GM06990 (cell line): ENCODE data around the gene UNK.

ENCODE experiments used
- DNase-seq: peaks from one replicate; pipeline ENCODE4 v3.0.0-alpha.2; 2011; ENCODE audit not compliant: insufficient read length; ENCODE audit errors: extremely low read depth
- H3K27me3 ChIP-seq: replicated peaks from 2 replicates; pipeline ENCODE4 v1.6.0; 2011; ENCODE audit warnings: low read length; ENCODE audit not compliant: control insufficient read depth, insufficient read depth
- H3K36me3 ChIP-seq: 2 replicates; pipeline ENCODE4 v1.5.1; 2011; ENCODE audit warnings: low read length; ENCODE audit not compliant: control insufficient read depth, insufficient read depth
- H3K4me3 ChIP-seq: replicated peaks from 2 replicates; pipeline ENCODE4 v1.5.1; 2011; ENCODE audit warnings: low read depth, mild to moderate bottlenecking, control low read depth, low read length
- TF ChIP-seq, protein P1 (sequence below): IDR thresholded peaks from 2 replicates; pipeline ENCODE4 v1.5.1; 2011; ENCODE audit warnings: low read length, control low read depth, mild to moderate bottlenecking, inconsistent platforms; ENCODE audit not compliant: insufficient read depth, poor library complexity, severe bottlenecking

The UNK gene

DNA sequence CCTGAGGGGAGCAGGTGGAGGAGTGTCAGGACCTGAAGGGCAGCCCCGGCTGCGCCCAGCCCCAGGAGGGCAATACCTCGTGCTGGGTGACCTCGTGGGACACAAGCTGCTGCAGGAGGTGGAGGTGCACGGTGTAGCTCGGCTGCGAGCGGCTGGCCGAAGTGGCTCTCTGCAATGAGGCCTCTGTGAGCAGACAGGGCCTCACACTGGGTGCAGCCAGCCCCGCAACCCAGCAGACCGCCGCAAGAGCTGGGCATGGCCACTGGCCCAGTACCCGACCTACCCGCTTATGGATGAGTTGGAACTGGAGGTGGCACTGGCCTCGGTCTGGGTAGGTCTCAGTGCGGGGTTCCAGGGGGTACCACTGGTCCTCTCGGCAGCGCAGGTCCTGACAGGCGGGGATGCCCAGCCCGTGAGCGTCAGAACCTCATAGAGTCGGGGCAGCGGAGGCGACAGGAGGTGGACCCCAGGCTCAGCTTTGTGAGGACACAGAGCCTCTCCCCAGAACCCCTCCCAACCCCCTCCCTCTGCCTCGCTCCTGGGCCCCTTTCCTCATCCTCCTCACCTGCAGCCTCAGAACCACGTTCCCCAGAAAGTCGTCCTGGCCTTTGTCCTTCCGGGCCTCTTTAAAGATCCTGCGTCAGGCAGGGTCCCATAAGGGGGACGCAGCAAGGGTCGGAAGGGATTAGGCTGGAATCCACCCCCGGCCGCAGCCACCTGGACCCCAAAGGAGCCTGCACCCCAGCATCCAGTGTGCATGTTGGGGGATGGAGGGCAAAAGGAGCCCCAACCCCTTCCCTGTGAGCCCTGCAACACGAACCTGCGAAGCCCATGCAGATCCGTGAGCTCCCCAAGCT lies 55.6 kb downstream of the UNK start:
- H3K4me3 ChIP-seq, result no peak overlapping the region
- no peak for DNase-seq
- peaks cover 26% of the 10 kb centered on the region for H3K36me3 ChIP-seq
- TF ChIP-seq, protein P1, sequence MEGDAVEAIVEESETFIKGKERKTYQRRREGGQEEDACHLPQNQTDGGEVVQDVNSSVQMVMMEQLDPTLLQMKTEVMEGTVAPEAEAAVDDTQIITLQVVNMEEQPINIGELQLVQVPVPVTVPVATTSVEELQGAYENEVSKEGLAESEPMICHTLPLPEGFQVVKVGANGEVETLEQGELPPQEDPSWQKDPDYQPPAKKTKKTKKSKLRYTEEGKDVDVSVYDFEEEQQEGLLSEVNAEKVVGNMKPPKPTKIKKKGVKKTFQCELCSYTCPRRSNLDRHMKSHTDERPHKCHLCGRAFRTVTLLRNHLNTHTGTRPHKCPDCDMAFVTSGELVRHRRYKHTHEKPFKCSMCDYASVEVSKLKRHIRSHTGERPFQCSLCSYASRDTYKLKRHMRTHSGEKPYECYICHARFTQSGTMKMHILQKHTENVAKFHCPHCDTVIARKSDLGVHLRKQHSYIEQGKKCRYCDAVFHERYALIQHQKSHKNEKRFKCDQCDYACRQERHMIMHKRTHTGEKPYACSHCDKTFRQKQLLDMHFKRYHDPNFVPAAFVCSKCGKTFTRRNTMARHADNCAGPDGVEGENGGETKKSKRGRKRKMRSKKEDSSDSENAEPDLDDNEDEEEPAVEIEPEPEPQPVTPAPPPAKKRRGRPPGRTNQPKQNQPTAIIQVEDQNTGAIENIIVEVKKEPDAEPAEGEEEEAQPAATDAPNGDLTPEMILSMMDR, result no peak
- H3K27me3 ChIP-seq, result no peaks in the 10 kb centered on the region

DNA sequence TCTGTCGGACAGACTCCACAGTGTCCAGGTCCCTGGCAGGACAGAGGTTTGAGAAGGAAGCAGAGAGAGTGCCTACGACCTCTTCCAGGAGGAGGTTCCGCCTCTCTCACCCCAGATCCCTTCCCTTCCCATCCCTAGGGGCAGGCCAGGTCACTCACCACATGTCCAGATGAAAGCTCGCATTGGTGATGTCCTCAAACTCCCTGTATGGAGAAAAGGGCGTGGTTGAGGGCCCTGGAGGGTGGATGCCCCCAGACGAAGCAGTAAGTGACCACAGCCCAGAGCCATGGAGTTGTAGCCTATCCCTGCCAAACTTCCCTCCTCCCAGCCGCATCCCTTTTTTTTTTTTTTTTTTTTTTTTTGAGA lies 56.2 kb downstream of the UNK start:
- peaks cover 22% of the 10 kb centered on the region for H3K36me3 ChIP-seq

DNA sequence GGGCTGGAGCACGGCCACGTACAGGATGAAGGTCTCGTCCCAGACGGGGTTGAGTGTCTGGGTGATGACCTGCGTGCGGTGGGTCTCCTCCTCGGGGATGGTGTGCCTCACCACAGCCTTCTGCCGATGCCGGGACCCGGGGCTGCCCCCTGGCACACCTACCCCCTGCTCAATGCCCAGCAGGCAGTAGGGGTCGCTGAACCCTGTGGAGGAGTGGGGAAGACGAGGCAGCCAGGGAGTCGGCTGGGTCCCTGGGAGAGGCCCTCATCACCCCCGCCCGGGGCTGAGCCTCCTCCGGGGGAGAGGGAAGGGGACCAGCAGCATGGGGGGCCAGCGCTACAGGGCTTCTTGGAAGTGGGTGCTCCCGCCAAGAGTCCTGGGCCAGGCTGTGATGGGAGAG lies 57.8 kb downstream of the UNK start:
- Histone ChIP-seq H3K4me3 (peak overlapping the region; percentile 63), H3K36me3 (peaks cover 24% of the 10 kb centered on the region), H3K27me3 (no peaks in the 10 kb centered on the region)
- TF ChIP-seq, protein P1, result no peak
- no peak for DNase-seq

More for the DNA sequence above, 56.2 kb downstream of the UNK start:
- H3K4me3 ChIP-seq, result no peak overlapping the region
- DNase-seq, result no peak
- no peaks in the 10 kb centered on the region for H3K27me3 ChIP-seq
- TF ChIP-seq, protein P1, result no peak

DNA sequence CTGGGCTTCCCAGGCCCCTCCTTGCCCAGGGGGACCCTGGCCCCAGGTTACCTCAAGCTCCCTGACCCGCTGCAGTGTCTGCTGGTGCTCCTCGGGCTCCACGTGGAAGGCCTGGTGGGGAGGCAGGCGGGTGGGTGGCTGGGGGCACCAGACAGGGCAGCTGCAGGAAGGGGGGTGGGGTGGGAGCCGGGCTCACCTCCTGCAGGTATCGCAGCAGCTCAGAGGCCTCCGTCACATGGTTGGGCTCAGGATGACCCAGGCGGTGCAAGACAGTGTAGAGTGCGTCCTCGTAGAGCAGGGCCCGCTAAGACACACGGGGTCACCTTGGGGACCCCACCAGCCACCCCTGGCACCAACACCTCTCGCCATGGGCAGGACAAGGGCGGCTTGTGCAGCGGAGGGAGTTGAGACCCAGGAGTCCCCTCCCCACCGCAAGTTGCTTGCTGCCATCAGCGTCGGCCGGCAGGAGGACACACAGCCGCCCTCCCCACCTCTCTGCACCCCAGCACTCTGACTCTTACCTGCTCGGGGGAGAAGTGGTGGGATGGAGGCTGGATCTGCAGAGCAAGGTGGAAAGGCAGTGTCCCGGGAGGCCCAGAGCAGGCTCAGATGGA lies 58.5 kb downstream of the UNK start:
- TF ChIP-seq, protein P1, result peak; percentile 15
- Histone ChIP-seq H3K36me3 (peaks cover 27% of the 10 kb centered on the region), H3K27me3 (no peaks in the 10 kb centered on the region), H3K4me3 (peak overlapping the region; percentile 63)
- peak; percentile 48 for DNase-seq

DNA sequence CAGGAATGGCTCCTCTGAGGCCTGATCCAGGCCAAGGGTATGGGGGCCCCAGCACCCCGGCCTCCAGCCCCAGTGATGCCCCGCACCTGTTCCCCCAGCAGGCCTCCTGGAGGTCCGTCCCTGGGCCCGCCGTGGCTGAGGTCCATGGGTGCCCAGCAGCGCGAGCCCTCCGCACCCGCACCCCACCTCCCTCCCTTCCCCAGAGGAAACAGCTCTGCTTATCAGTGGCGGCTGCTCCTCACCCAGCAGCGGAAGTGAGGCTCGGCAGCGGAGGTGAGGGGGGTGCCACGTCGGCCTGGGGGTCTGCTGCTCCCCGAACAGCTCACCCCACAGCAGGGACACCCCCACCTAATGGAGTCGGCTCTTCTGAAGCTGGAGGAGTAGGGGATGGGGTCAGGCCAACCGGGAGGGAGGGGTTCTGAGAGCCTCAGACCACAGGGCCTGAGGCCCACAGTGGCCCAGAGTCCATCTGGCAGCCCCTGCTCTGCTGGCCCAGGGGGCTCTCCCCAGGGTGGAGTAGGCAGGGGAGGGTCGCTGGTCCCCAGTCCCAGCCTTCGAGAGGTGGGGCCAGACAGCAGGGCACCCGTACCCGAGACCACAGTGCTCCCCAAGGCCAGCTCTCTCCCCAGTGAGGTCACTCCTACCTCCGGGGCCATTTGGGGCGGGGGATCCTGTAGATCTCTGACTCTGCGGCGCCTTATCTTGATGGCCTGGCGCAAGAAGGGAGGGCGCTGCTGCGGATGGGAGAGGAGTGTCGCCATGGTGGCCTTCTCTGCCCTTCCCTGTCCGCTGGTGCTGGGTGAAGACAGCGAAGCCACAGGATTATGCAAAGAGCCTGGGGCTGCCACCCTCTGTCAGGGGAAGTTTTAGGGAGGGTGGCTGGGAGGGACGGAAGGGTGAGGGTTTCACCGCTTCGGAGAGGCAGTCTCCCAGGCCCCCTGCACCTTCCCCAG lies 59.2 kb downstream of the UNK start, which contains the start of gene UNC13D:
Gene UNC13D, minus strand, starts transcription at position 828 of the 953 bp plus-strand sequence. Its CDS starts 67 bp downstream, at position 761.
- peak within 1 kb of the TSS; percentile 63 for H3K4me3 ChIP-seq
- peaks cover 32% of the 10 kb centered on the region for H3K36me3 ChIP-seq
- DNase-seq, result peak; percentile 71
- H3K27me3 ChIP-seq, result no peaks in the 10 kb centered on the region
- TF ChIP-seq, protein P1, result no peak
